Measurements from ENCODE around the gene SLC35F3.

DNA sequence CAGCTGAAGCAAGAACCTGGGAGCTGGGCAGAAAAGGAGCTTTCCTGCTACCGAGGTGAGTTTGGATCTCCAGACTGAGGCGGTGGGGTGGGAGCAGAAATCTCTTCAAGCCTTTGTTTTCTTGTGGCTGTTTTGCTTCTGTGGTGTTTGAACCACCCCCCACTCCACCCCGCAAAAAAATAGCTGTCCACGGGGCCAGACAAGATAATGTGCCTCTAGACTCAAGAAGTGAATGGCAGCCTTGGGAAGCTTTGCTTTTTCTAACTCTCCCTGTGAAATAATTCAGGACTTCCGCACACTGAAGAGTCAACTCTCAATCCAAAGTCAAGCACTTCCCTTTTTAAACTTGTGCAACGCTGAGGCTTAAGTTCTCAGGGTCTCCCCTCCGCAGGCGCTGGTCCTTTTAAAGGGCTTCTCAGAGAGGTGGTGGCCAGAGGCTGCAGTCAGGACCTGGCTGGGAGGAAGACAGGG, 309.2 kb downstream of the SLC35F3 start:
- TF ChIP-seq POLR2AphosphoS5 (IDR thresholded peaks at IDR 0.05; ENCODE audit: low read depth, low read length) (no peak), SIN3A (IDR thresholded peaks at IDR 0.05; ENCODE audit: borderline replicate concordance, insufficient read depth, low read length) (no peak)

Measured in PFSK-1 (cell line).